ENCODE measurements around the gene AUH. TPM values are rescaled to one million over a fixed set of nuclear protein-coding genes. Genes with fewer than 3 reads are reported as not detected.

AUH gene
- total RNA-seq, 4 donors from 2014 or later, result 17.1 to 28.2 (median 20.8) TPM

GRCh38 chr9:91193658-91194391 lies 167.9 kb downstream of the AUH start:
- H3K27me3 ChIP-seq, result no peaks in the 10 kb centered on the region
- peaks cover 51 to 67% of the 10 kb centered on the region in 2 donors for H3K4me1 ChIP-seq
- DNase-seq (peak; percentile 83 to 91), ATAC-seq (peak; percentile 54 to 55)
- intact Hi-C loops (cut with DNase I; ENCODE audit: low total_unique reads) (loop anchor here (1.0 to 10.0 kb wide), 10 partner anchors 75 to 1879 kb away; partner anchors contain the start of genes AUH, CKS2, GADD45G and SECISBP2), in situ Hi-C loops (cut with MboI; ENCODE audit: low sequenced_read_pairs in 4 of 4) (loop anchor here in 3 of 4 donors (10.0 to 25.0 kb wide), 6 partner anchors 89 to 279 kb away; partner anchors contain the start of gene NFIL3 (in 1 of the 3))
- peak overlapping the region; percentile 97 to 100 (median 99) for H3K27ac ChIP-seq
- H3K9me3 ChIP-seq, result no peaks in the 10 kb centered on the region
- H3K4me3 ChIP-seq, result peak overlapping the region; percentile 58 to 67 (median 62)
- no peaks in the 10 kb centered on the region for H3K36me3 ChIP-seq
- TF ChIP-seq CTCF (IDR thresholded peaks at IDR 0.05 in 4 of 5, conservative IDR thresholded peaks at IDR 0.05 in 1 of 5) (no peak), POLR2A (IDR thresholded peaks at IDR 0.05) (peak; percentile 89 to 91)

GRCh38 chr9:91193087-91193657 lies 168.5 kb downstream of the AUH start:
- H3K27ac ChIP-seq, result peak overlapping the region; percentile 97 to 100 (median 99)
- TF ChIP-seq POLR2A (IDR thresholded peaks at IDR 0.05), result no peak
- peak in 4 of 5 experiments; percentile 32 to 48 (median 37) for TF ChIP-seq CTCF (IDR thresholded peaks at IDR 0.05 in 4 of 5, conservative IDR thresholded peaks at IDR 0.05 in 1 of 5)
- H3K9me3 ChIP-seq, result no peaks in the 10 kb centered on the region
- in situ Hi-C loops (cut with MboI; ENCODE audit: low sequenced_read_pairs in 4 of 4) (loop anchor here in 3 of 4 donors (10.0 to 25.0 kb wide), 6 partner anchors 88 to 278 kb away; partner anchors contain the start of gene NFIL3 (in 1 of the 3)), intact Hi-C loops (cut with DNase I; ENCODE audit: low total_unique reads) (loop anchor here (1.0 to 10.0 kb wide), 10 partner anchors 74 to 1878 kb away; partner anchors contain the start of genes AUH, CKS2, GADD45G and SECISBP2)
- peak; percentile 93 to 96 for DNase-seq
- peak overlapping the region; percentile 58 to 67 (median 62) for H3K4me3 ChIP-seq
- H3K4me1 ChIP-seq, result peaks cover 51 to 61% of the 10 kb centered on the region in 2 donors
- H3K27me3 ChIP-seq, result no peaks in the 10 kb centered on the region
- no peaks in the 10 kb centered on the region for H3K36me3 ChIP-seq
- peak; percentile 73 to 74 for ATAC-seq

GRCh38 chr9:91192381-91193086 lies 169.2 kb downstream of the AUH start:
- TF ChIP-seq POLR2A (IDR thresholded peaks at IDR 0.05), result peak; percentile 54 to 60
- peak in 1 of 5 experiments; percentile 43 for TF ChIP-seq CTCF (IDR thresholded peaks at IDR 0.05 in 4 of 5, conservative IDR thresholded peaks at IDR 0.05 in 1 of 5)
- H3K4me3 ChIP-seq, result peak overlapping the region; percentile 27 to 62 (median 46)
- DNase-seq (peak in 1 of 2 donors; percentile 69), ATAC-seq (peak; percentile 34 to 36)
- peaks cover 48 to 56% of the 10 kb centered on the region in 2 donors for H3K4me1 ChIP-seq
- in situ Hi-C loops (cut with MboI; ENCODE audit: low sequenced_read_pairs in 4 of 4), result loop anchor here in 3 of 4 donors (10.0 to 25.0 kb wide), 6 partner anchors 88 to 278 kb away; partner anchors contain the start of gene NFIL3 (in 1 of the 3)
- H3K9me3 ChIP-seq, result no peaks in the 10 kb centered on the region
- no peaks in the 10 kb centered on the region for H3K36me3 ChIP-seq
- no peaks in the 10 kb centered on the region for H3K27me3 ChIP-seq
- intact Hi-C loops (cut with DNase I; ENCODE audit: low total_unique reads), result loop anchor here (1.0 to 10.0 kb wide), 10 partner anchors 74 to 1878 kb away; partner anchors contain the start of genes AUH, CKS2, GADD45G and SECISBP2
- peak overlapping the region; percentile 97 to 100 (median 99) for H3K27ac ChIP-seq
